ENCODE measurements around the gene UNG. TPM values are rescaled to one million over a fixed set of nuclear protein-coding genes. Genes with fewer than 3 reads are reported as not detected.

UNG gene
- total and polyA plus RNA-seq, 12 donors: 14.2 to 37.3 (median 27.3) TPM

- TF ChIP-seq CTCF (IDR thresholded peaks at IDR 0.05): peak in 1 of 9 donors; percentile 18
- Histone ChIP-seq H3K9me3 (no peaks in the 10 kb centered on the region), H3K4me1 (peaks cover 10 to 64% (median 53%) of the 10 kb centered on the region in 9 donors), H3K36me3 (peaks cover 0 to 6% (median 0%) of the 10 kb centered on the region in 9 donors), H3K27me3 (no peaks in the 10 kb centered on the region), H3K27ac (peak overlapping the region; percentile 57 to 91 (median 80)), H3K4me3 (peak overlapping the region; percentile 37 to 82 (median 72))
- 2% methylated on average over 61 of the region's 61 CpGs for WGBS, 2 donors
- intact Hi-C loops (cut with DNase I): loop anchor here in 7 of 10 donors (2.0 to 5.0 kb wide), 4 partner anchors 37 to 44 kb away; partner anchors contain the start of gene ACACB (in 3 of the 7)
- DNase-seq: peak; percentile 83 to 89
- peak; percentile 93 to 98 (median 95) for ATAC-seq
Observed at GRCh38 chr12:109154451-109155438, 57.3 kb downstream of the UNG start.

- no peak for ATAC-seq
- Histone ChIP-seq H3K36me3 (no peaks in the 10 kb centered on the region), H3K27ac (peak overlapping the region in 2 of 10 donors; percentile 84 to 89), H3K9me3 (no peaks in the 10 kb centered on the region), H3K4me1 (peaks cover 15 to 77% (median 66%) of the 10 kb centered on the region in 9 donors), H3K4me3 (no peak overlapping the region), H3K27me3 (no peaks in the 10 kb centered on the region)
- intact Hi-C loops (cut with DNase I): loop anchor here in 4 of 10 donors (5.0 kb wide), 2 partner anchors 39 to 44 kb away; partner anchors contain the start of gene ACACB (in 2 of the 4)
- 93 to 98% methylated on average over 5 of the region's 5 CpGs for WGBS, 2 donors
- DNase-seq: no peak
- TF ChIP-seq CTCF (IDR thresholded peaks at IDR 0.05): no peak
Observed at GRCh38 chr12:109156036-109156435, 58.6 kb downstream of the UNG start.

- intact Hi-C loops (cut with DNase I): loop anchor here in 4 of 10 donors (5.0 kb wide), 2 partner anchors 39 to 44 kb away; partner anchors contain the start of gene ACACB (in 2 of the 4)
- DNase-seq (no peak), ATAC-seq (no peak)
- 90 to 92% methylated on average over 5 of the region's 5 CpGs for WGBS, 2 donors
- TF ChIP-seq CTCF (IDR thresholded peaks at IDR 0.05): no peak
- peak overlapping the region in 4 of 10 donors; percentile 6 to 94 (median 89) for H3K27ac ChIP-seq
- H3K9me3 ChIP-seq: no peaks in the 10 kb centered on the region
- H3K4me1 ChIP-seq: peaks cover 19 to 82% (median 70%) of the 10 kb centered on the region in 9 donors
- H3K4me3 ChIP-seq: no peak overlapping the region
- H3K27me3 ChIP-seq: no peaks in the 10 kb centered on the region
- H3K36me3 ChIP-seq: no peaks in the 10 kb centered on the region
Observed at GRCh38 chr12:109156586-109156985, 59.2 kb downstream of the UNG start.

- Histone ChIP-seq H3K4me3 (no peak overlapping the region), H3K9me3 (no peaks in the 10 kb centered on the region), H3K36me3 (no peaks in the 10 kb centered on the region), H3K27me3 (no peaks in the 10 kb centered on the region), H3K4me1 (peaks cover 20 to 93% (median 75%) of the 10 kb centered on the region in 9 donors), H3K27ac (peak overlapping the region; percentile 16 to 94 (median 80))
- no peak for TF ChIP-seq CTCF (IDR thresholded peaks at IDR 0.05)
- intact Hi-C loops (cut with DNase I): loop anchor here in 4 of 10 donors (5.0 kb wide), 2 partner anchors 41 to 46 kb away; partner anchors contain the start of gene ACACB (in 2 of the 4)
- no peak for DNase-seq
- WGBS, 2 donors: 19 to 33% methylated on average over 5 of the region's 5 CpGs
- peak in 1 of 8 donors; percentile 25 for ATAC-seq
Observed at GRCh38 chr12:109157986-109158385, 60.6 kb downstream of the UNG start.
